Esophagus mucosa (tissue), 1 donor: Measurements from ENCODE around the gene CENPH. TPM values are rescaled to one million over a fixed set of nuclear protein-coding genes. Genes with fewer than 3 reads are reported as not detected.
A peak's percentile ranks its signal among the peaks of the same experiment; 100 is the strongest.
"Not testable (repeated sequence)": the region's sequence is repeated elsewhere in the genome, so short reads cannot be mapped to it uniquely, and the experiment has no call there.

Source experiments
- ATAC-seq: fragments of 200-7000 bp; cut with Tn5 transposase; one replicate; pipeline ENCODE4 v1.9.1; 2020
- total RNA-seq: library from RNA; stranded (reverse); gene quantifications from one replicate; pipeline ENCODE4 v1.2.4, GENCODE V29; 2023
- donor health status: DM: yes; HTN: yes; CAD: no.

CENPH gene
- total RNA-seq, 1 donor from 2014 or later, result 9.8 TPM

DNA sequence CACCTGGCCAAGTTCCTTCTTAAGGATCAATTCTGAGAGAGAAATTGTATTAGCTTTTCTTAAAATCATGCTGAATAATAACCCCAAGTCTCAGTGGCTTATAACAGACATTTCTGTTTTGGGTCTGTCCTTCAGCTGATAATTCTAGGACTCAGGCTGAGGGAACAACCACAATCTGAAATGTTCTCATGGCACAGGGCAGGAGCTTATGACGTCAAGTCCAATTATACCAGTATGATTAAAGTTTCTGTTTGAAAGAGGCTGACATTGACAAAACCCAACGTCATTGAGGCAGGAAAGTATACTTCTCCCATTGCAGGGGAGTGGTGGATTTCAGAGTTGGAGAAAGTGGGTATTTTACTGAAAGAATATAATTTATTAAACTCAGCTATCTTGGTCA is 21.8 kb downstream of the CENPH start:
- no peak for ATAC-seq

GRCh38 chr5:69212022-69212421 is 22.6 kb downstream of the CENPH start:
- no peak for ATAC-seq

DNA sequence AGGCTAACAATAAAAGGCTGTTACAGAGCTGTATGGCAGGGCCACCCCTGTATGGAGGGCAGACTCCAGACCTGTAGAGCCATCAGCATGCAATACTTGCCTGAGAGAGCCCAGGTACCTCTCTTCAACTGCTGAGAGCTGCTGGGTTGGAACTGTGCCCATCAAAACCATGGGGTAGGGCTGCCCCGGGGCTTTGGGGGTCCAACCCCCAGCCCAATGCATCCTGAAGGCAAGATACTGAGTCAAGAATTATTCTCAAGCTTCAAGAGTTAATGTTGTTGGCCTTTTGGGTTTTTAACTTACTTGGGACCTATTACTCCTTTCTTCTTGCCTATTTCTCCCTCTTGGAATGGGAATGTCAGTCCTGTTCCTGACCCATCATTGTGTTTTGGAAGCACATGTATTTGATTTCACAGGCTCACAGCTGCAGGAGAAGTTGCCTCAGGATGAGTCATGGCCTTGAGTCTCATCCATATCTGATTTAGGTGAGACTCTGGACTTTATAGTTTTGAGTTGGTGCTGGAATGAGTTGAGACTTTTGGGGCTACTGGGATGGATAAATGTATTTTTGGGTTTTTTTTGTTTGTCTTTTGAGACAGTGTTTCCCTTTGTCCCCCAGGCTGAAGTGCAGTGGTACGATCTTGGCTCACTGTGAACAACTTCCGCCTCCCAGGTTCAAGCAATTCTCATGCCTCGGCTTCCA is 24.3 kb downstream of the CENPH start:
- no peak for ATAC-seq

- ATAC-seq, result no peak
These were observed 27.7 kb downstream of the CENPH start for GRCh38 chr5:69217151-69217511.

DNA sequence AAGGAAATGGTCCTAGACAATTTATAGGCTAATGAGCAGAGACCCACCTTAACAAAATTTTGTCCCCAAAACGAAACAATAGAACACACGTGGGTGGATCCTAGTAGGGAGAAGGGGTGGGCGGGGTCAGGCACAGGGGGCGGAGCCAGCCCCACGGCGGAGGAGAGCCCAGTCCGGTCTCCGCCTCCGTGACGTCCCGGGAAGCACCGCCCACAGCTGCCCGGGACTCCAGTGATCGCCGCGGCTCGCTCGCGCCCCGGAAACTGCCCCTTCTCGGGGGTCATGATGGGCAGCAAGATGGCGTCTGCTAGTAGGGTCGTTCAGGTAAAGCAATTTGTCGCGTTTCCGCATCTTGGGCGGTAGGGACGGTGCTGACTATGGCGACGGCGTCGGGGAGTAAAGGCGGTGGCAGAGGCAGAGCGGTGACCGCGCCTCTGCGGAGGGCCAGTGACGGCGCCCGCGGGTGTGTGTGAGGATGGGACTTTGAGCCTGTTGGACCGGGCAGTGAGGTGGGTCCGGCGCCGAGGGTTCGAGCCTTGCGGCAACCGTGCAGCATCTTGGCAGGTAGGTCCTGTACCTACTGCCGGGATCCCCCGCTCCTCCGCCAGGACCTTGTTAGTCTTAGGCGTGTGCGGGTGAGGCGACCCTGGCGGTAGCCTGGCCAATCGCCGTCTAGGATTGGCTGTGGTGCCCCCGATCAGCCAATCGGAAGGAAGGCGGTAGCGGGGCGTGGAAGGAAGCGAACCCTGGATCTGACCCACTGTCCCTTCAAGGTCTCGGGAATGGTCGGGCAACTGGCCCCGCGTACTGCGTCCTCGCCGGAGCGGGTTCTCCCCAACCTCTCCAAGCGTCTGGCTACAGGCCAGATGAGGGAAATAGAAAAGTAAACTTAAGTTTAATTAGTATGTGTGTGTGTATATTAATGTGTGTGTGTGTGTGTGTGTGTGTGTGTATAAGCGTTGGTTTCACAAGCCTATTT is 28.5 kb downstream of the CENPH start:
- peak; percentile 99 for ATAC-seq

DNA sequence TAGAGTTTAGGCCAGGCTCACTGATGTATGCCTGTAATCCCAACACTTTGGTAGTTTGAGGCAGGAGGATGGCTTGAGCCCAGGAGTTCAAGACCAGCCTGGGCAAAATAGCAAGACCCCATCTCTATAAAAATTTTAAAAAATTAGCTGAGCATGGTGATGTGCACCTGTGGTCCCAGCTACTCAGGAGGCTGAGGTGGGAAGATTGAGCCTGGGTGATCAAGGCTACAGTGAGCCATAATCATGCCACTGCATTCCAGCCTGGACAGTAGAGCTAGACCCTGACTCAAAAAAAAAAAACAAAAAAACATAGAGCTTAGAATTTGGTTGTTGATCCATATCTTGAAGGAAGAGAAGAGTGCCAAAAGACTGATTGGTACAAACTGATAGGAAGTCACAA is 30.6 kb downstream of the CENPH start:
- no peak for ATAC-seq

- not testable (repeated sequence) for ATAC-seq
These were observed 31.0 kb downstream of the CENPH start for GRCh38 chr5:69220371-69220770.

DNA sequence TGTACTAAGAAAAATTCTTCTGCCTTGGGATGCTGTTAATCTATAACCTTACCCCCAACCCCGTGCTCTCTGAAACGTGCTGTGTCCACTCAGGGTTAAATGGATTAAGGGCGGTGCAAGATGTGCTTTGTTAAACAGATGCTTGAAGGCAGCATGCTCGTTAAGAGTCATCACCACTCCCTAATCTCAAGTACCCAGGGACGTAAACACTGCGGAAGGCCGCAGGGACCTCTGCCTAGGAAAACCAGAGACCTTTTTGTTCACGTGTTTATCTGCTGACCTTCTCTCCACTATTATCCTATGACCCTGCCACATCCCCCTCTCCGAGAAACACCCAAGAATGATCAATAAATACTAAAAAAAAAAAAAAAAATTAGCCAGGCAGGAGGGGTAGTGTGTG is 31.4 kb downstream of the CENPH start:
- ATAC-seq, result not testable (repeated sequence)

DNA sequence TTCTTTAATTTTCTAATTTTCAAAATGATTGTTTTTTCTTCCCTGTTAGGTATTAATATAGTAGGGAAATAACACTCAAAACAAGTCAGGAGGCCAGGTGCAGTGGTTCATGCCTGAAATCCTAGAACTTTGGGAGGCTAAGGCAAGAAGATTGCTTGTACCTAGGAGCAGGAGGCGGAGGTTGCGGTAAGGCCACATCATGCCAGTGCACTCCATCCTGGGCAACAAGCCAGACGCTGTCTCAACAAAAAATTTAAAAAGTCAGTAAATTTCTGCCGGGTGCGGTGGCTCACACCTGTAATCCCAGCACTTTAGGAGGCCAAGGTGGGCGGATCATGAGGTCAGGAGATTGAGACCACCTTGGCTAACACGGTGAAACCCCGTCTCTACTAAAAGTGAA is 35.1 kb downstream of the CENPH start:
- no peak for ATAC-seq

DNA sequence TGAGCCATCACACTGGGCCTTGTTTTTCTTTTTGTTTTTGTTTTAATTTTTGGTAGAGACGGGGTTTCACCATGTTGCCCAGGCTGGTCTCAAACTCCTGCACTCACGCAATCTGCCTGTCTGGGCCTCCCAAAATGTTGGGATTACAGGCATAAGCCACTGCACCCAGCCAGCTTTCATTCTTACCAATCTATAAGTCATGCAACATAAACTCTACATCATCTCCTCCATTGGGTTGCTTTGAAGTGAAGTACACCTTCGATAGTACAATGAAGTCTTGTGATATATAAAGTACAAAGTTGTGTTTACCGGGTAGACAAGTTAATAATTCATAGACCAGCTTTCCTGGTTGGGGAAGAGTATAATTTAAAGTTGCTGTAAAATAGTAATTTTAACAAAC is 36.5 kb downstream of the CENPH start:
- no peak for ATAC-seq

- peak; percentile 52 for ATAC-seq
These were observed 40.8 kb downstream of the CENPH start for GRCh38 chr5:69230181-69230580.

GRCh38 chr5:69231281-69231680 is 41.9 kb downstream of the CENPH start:
- no peak for ATAC-seq

DNA sequence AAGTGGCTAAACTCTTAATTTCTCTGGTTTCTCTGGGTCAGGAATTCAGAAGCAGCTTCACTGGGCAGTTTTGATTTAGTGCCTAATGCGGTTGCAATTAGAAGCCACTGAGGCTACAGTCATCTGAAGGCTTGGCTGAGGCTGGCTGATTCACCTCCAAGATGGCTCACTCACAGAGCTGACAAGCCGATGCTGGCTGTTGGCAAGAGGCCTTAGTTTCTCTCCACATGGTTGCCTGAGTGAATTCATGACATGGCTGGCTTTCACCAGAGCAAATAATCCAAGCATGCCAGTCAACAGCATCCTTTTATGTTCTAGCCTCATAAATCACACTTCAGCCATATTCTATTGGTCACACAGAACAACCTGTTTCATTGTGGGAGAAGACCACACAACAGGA is 42.5 kb downstream of the CENPH start:
- ATAC-seq, result peak; percentile 40

DNA sequence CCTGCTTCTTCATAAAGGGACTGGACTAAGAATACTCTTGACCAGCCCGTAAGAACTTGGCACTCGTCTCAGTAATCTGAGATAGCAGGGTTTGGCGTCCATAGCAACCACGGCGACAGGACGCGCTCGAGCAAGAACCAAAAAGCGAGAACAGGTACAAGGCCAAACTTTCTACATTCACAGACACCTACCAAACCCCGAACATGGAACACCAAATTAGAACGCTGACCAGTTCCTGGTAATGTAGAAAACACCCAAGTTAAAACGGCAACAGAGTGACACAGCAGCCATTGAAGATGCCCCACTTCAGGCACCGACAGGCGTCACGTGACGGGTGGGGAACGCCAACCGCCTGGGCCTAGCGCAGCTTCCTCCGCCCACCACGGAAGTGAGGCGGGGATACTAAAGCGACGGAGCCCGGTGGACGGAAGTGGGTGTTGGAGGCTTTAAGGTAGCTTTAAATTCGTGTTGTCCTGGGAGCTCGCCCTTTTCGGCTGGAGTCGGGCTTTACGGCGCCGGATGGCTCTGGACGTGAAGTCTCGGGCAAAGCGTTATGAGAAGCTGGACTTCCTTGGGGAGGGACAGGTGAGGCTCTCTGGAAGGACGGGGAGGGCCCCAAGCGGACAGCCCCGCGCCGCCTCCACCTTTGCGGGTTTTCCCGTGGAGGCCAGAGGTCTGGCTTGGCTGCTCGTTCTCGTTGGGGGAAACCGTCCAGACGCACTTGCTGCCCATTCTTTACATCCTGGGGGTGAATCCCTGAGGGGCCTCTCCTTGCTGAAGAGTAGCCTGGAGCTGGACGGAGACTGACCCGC is 45.3 kb downstream of the CENPH start, which contains the start of gene CDK7:
Gene CDK7 (plus strand): TSS at position 430 of the 812 bp plus-strand sequence. CDS start 90 bp downstream, at position 520.
- ATAC-seq, result peak; percentile 95

DNA sequence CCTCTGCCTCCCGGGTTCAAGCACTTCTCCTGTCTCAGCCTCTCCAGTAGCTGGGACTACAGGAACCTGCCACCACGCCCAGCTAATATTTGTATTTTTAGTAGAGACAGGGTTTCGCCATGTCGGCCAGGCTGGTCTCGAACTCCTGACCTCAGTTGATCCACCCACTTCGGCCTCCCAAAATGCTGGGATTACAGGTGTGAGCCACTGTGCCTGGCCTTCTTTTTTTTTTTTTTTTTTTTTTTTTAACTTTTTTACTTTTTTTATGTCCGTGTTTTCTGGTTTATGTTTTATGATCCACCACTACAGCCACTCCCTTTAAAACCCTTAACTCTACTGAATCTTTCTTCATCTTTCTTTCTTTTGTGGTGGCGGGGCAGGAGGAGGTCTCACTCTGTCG is 47.4 kb downstream of the CENPH start:
- not testable (repeated sequence) for ATAC-seq

DNA sequence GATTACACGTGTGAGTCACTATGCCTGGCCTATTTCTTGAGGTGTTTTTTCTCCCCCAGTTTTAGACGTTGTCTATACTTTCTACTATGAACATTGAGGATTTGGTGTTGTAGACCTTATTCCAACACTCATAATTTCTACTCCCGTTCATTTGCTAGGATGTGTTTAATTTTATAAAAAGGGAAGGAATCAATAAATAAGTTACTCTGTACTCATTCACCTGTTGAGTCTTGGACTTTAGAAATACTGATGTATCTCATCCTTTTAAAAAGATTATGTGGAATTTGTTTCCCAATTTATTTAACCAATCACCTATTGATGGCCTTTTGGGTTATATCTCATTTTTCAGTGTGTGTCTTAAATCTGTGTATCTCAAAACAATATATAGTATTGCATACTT is 48.5 kb downstream of the CENPH start:
- ATAC-seq, result no peak

- ATAC-seq, result peak; percentile 56
These were observed 49.4 kb downstream of the CENPH start for GRCh38 chr5:69238760-69239251.

DNA sequence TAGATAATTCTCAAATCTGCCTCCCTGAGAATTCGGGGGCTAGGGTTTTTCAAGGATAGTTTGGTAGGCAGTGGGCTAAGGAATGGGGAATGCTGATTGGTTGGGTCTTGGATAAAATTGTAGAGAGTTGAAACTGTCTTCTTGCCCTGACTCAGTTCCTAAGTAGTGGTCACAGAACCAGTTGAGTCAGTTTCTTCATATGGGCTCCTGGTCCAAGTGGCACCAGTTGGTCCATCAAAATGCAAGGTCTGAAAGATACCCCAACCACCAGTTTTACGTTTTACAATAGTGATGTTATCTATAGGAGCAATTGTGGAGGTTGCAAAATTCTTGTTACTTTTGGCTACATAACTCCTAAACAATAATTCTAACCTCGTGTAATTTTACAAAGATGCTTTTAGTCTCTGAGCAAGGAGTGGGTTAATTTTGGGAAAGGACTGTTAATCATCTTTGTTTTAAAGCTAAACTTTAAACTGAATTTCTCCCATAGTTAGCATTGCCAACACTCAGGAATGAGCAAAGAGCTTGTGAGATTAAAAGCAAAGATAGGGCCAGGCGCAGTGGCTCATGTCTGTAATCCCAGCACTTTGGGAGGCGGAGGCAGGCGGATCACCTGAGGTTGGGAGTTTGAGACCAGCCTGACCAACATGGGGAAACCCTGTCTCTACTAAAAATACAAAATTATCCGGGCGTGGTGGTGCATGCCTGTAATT is 53.0 kb downstream of the CENPH start:
- no peak for ATAC-seq

DNA sequence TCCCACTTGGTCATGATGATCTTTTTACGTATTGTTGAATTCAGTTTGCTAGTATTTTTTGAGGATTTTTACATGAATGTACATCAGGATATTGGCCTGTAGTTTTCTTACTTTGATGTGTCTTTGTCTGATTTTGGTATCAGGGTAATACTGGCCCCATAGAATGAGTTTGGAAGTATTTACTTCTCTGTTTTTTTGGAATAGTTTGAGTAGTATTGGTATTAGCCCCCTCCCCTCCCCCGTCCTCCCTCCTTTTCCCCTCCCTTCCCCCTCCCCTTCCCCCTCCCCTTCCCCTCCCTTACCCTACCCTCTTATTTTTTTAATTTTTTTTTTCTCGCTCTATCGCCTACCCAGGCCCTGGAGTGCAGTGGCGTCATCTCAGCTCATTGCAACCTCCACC is 55.6 kb downstream of the CENPH start:
- ATAC-seq, result no peak

DNA sequence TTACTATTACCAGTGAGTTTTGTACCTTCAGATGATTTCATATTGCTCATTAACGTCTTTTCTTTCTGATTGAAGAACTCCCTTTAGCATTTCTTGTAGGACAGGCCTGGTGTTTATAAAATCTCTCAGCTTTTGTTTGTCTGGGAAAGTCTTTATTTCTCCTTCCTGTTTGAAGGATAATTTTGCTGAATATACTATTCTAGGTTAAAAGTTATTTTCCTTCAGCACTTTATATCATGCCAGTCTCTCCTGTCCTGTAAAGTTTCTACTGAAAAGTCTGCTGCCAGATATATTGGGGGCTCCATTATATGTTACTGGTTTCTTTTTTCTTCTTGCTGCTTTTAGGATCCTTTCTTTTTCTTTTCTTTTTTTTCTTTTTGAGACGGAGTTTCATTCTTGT is 58.6 kb downstream of the CENPH start:
- ATAC-seq, result no peak

- no peak for ATAC-seq
These were observed 61.2 kb downstream of the CENPH start for GRCh38 chr5:69250593-69250992.

DNA sequence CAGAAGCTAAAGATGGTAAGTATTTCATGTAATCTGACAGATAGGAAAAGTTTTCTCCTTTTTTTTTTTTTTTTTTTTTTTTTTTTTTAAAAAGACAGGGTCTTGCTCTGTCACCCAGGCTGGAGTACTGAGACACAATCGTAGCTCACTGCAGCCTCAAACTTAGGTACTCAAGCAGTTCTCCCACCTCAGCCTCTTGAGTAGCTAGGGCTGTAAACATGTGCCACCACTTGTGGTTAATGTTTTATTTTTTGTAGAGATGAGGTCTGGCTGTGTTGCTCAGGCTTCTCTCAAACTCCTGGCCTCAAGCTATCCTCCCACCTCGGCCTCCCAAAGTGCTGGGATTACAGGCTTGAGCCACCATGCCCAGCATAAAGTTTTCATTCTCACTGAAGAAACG is 63.1 kb downstream of the CENPH start:
- no peak for ATAC-seq
